ACC112 (cell line): ENCODE measurements around the gene PLA2R1.

ENCODE experiments used
- H2AFZ ChIP-seq: fragments of 200-600 bp; sonication (generic); one replicate; pipeline ENCODE4 v1.6.0; 2017; ENCODE audit warnings: antibody characterized with exemption, low read length; ENCODE audit not compliant: unreplicated experiment
- H3K27ac ChIP-seq: fragments of 200-600 bp; sonication (generic); 2 replicates; pipeline ENCODE4 v1.5.1; 2014; ENCODE audit warnings: low read depth, mild to moderate bottlenecking, antibody characterized with exemption, low read length, moderate library complexity
- H3K27me3 ChIP-seq: fragments of 200-600 bp; sonication (generic); 2 replicates; pipeline ENCODE4 v1.6.1; 2014; ENCODE audit warnings: mild to moderate bottlenecking, antibody characterized with exemption, low read length, moderate library complexity, mixed read lengths; ENCODE audit not compliant: insufficient read depth
- H3K36me3 ChIP-seq: fragments of 200-600 bp; sonication (generic); 2 replicates; pipeline ENCODE4 v1.6.1; 2016; ENCODE audit warnings: mild to moderate bottlenecking, antibody characterized with exemption, low read length, moderate library complexity, mixed read lengths; ENCODE audit not compliant: insufficient read depth
- H3K4me1 ChIP-seq: fragments of 200-600 bp; sonication (generic); one replicate; pipeline ENCODE4 v1.6.1; 2016; ENCODE audit warnings: low read length, mixed read lengths; ENCODE audit not compliant: insufficient read depth, unreplicated experiment, control insufficient read depth
- H3K4me3 ChIP-seq: fragments of 200-600 bp; sonication (generic); 2 replicates; pipeline ENCODE4 v1.5.1; 2014; ENCODE audit warnings: mild to moderate bottlenecking, low read depth, low read length
- H3K79me2 ChIP-seq: fragments of 200-600 bp; sonication (generic); one replicate; pipeline ENCODE4 v1.6.0; 2016; ENCODE audit warnings: low read length; ENCODE audit not compliant: control insufficient read depth, unreplicated experiment, insufficient read depth

The PLA2R1 gene

DNA sequence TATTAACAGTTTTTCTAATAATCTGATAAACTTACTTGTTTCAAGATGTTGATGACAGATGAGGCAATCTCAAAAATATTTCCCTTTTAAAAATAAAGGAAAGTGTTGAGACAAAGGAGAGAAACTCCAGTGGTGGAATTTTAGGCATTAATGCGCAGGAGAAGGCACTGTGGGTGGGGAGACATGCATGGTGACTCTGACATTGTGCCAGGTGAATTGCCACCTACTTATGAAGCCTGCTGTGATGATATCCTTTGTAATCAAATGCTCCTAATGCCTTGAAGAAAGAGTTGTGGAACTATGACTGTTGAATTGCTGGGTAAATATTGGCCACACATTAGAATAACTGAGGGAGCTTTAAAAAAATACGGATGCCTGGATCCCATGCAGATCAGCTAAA lies 101.4 kb downstream of the PLA2R1 start:
- H3K79me2 ChIP-seq = no peaks in the 10 kb centered on the region
- H3K27ac ChIP-seq = peak overlapping the region; percentile 85
- H2AFZ ChIP-seq = no peak overlapping the region
- H3K4me1 ChIP-seq = peaks cover 21% of the 10 kb centered on the region
- peaks cover 8% of the 10 kb centered on the region for H3K36me3 ChIP-seq
- peak overlapping the region; percentile 55 for H3K4me3 ChIP-seq
- H3K27me3 ChIP-seq = no peaks in the 10 kb centered on the region

DNA sequence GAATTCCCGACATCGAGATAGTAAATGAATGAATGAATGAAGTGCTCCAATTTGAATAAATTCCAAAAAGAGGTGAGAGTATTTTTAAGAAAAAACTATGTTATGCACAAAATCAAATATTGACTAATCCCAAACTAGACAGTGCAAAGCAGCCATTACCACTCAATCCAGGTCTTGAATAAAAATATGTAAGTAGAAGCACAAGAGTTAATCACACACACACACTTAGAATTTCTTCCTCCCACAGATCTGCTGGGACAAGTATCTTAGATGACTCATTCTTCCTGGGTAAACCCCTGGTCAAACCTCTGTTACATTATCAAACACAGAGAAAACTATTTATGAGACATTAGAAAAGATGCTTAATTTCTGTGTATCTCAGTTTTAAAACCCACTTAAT lies 102.0 kb downstream of the PLA2R1 start:
- peak overlapping the region; percentile 55 for H3K4me3 ChIP-seq
- H3K27me3 ChIP-seq = no peaks in the 10 kb centered on the region
- H3K4me1 ChIP-seq = peaks cover 21% of the 10 kb centered on the region
- no peaks in the 10 kb centered on the region for H3K79me2 ChIP-seq
- peak overlapping the region; percentile 85 for H3K27ac ChIP-seq
- H2AFZ ChIP-seq = peak overlapping the region; percentile 39
- H3K36me3 ChIP-seq = peaks cover 8% of the 10 kb centered on the region

DNA sequence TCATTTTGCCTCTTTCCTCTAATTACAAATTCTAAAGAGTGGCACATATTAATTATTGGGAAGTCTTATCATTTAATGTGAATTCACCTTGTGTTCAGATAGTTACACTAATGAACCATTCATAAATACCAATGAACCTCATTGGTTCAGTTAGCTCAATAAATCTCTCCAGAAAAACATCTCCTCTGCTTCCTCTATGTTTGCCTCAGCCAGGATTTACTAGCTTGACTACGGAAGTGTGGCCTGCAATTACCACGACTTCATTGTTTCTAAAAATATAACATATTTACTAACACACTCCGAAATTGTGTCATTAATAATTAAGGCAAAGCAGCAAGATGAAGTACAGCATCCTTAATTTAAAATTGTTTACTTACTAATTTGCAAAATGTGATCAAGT lies 103.3 kb downstream of the PLA2R1 start:
- Histone ChIP-seq H3K36me3 (peaks cover 8% of the 10 kb centered on the region), H3K27me3 (no peaks in the 10 kb centered on the region), H3K79me2 (no peaks in the 10 kb centered on the region), H2AFZ (no peak overlapping the region), H3K4me1 (peaks cover 21% of the 10 kb centered on the region), H3K4me3 (no peak overlapping the region), H3K27ac (no peak overlapping the region)

- Histone ChIP-seq H3K36me3 (peaks cover 7% of the 10 kb centered on the region; the same call in 1 of the 2 replicates), H3K27me3 (no peaks in the 10 kb centered on the region), H3K4me1 (no peaks in the 10 kb centered on the region), H2AFZ (no peak overlapping the region), H3K27ac (no peak overlapping the region), H3K79me2 (no peaks in the 10 kb centered on the region), H3K4me3 (no peak overlapping the region)
Observed at GRCh38 chr2:159953136-159953823, 109.1 kb downstream of the PLA2R1 start.

DNA sequence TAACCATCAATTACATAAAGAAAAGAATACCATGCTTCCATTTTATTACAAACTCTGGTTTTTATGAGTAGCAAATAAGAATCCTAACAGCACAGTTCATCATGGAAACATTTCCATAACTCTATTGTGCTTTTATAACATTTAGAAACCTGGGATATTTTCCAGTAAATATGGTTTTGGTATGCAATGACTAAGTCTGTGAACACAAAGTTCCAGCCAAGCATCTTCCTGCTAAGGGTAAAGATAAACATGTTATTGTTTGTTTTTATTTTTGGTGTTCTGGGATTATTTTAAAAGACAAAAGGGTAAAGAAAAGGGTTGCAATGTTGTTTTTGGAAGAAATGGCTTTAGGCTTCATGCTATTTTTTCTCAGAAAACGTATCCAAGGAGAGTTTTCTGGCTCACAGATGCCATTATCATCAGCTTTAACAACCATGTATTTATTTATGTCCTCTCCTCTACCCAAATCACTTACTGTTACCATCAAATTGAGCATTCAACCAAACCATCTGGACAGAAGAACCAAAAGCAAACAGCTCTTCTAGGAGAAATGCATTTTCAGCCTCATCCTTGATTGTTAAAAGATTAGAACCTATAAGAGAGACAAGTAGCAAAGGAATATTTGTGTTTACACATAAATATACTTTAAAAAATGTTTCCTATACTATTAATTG lies 116.0 kb downstream of the PLA2R1 start:
- no peaks in the 10 kb centered on the region for H3K27me3 ChIP-seq
- H3K4me1 ChIP-seq = peaks cover 27% of the 10 kb centered on the region
- H3K36me3 ChIP-seq = 0 out of 2 replicates have a peak, but pooled peaks cover 4% of the 10 kb centered on the region
- H3K79me2 ChIP-seq = no peaks in the 10 kb centered on the region
- H3K4me3 ChIP-seq = no peak overlapping the region; the same call in 1 of the 2 replicates
- H2AFZ ChIP-seq = peak overlapping the region; percentile 15
- peak overlapping the region; percentile 81 for H3K27ac ChIP-seq

DNA sequence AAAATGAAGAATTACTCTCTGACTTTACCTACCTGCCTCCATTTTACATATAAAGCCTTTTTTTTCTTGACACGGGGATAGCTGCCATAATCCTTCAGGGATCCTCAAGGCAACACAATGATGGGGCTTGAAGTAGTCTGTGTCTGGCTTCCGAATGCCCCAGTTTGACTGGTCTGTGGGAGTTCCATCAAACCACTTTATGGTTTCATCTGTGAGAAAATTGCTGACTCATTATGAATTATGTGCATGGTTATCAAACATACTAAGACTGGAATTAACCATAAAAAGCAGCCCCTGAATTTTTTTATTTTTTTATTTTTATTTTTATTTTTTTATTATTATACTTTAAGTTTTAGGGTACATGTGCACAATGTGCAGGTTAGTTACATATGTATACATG lies 117.5 kb downstream of the PLA2R1 start:
- Histone ChIP-seq H3K4me3 (no peak overlapping the region), H3K27me3 (no peaks in the 10 kb centered on the region), H3K36me3 (0 out of 2 replicates have a peak, but pooled peaks cover 4% of the 10 kb centered on the region), H2AFZ (peak overlapping the region; percentile 79), H3K4me1 (peaks cover 27% of the 10 kb centered on the region), H3K79me2 (no peaks in the 10 kb centered on the region), H3K27ac (no peak overlapping the region)

GRCh38 chr2:159942146-159942545 lies 120.3 kb downstream of the PLA2R1 start:
- Histone ChIP-seq H3K36me3 (no peaks in the 10 kb centered on the region), H3K4me1 (peaks cover 20% of the 10 kb centered on the region), H3K79me2 (no peaks in the 10 kb centered on the region), H3K4me3 (no peak overlapping the region), H3K27me3 (no peaks in the 10 kb centered on the region), H3K27ac (no peak overlapping the region), H2AFZ (no peak overlapping the region)

- H3K36me3 ChIP-seq = no peaks in the 10 kb centered on the region
- no peak overlapping the region for H3K4me3 ChIP-seq
- no peaks in the 10 kb centered on the region for H3K79me2 ChIP-seq
- no peak overlapping the region for H2AFZ ChIP-seq
- peaks cover 16% of the 10 kb centered on the region for H3K4me1 ChIP-seq
- H3K27me3 ChIP-seq = no peaks in the 10 kb centered on the region
- H3K27ac ChIP-seq = no peak overlapping the region
Observed at GRCh38 chr2:159941729-159942128, 120.7 kb downstream of the PLA2R1 start.

DNA sequence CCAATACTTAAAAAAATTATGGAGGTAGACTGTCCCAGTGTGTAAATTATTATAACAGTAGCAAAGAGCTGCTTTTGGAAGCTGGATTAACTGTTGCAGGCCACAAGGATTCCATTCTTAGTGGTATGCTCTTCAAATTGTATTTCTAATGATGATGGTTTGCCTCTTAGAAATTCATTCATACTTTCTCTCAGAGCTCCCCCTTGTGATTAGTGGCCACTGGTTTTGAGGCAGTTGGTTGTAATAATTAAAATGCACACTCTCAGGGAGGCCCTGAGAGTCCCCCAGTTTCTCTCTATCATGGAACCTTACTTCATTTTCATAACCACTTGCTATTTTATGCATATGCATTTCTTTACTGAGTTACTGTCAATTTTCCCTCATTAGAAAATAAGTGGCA lies 122.5 kb downstream of the PLA2R1 start:
- no peak overlapping the region for H3K27ac ChIP-seq
- peaks cover 4% of the 10 kb centered on the region for H3K4me1 ChIP-seq
- H3K79me2 ChIP-seq = no peaks in the 10 kb centered on the region
- no peak overlapping the region for H3K4me3 ChIP-seq
- H2AFZ ChIP-seq = no peak overlapping the region
- H3K36me3 ChIP-seq = no peaks in the 10 kb centered on the region
- no peaks in the 10 kb centered on the region for H3K27me3 ChIP-seq

- no peaks in the 10 kb centered on the region for H3K4me1 ChIP-seq
- H3K79me2 ChIP-seq = no peaks in the 10 kb centered on the region
- no peak overlapping the region for H2AFZ ChIP-seq
- no peak overlapping the region for H3K4me3 ChIP-seq
- no peaks in the 10 kb centered on the region for H3K36me3 ChIP-seq
- H3K27me3 ChIP-seq = no peaks in the 10 kb centered on the region
- H3K27ac ChIP-seq = no peak overlapping the region
Observed at GRCh38 chr2:159938395-159938794, 124.0 kb downstream of the PLA2R1 start.

DNA sequence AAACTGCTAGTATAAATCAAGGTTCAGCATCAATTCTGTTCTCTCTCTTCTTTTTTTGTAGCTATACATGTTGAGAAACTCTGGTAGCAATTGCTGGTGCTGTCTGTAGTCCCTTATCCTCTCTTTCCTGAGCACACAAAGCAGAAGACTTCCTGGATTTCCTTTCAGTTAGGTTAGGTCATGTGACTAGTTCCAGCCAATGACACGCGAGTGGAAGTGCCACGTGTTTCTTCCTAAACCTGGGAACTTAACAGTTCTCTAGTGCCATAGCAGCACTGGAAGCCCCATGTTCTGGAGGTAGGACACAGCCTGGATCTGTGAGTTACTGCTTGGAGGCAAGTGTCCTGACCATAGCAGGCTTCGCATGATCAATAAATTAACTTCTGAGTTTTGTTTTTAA lies 125.9 kb downstream of the PLA2R1 start:
- Histone ChIP-seq H3K36me3 (no peaks in the 10 kb centered on the region), H2AFZ (no peak overlapping the region), H3K79me2 (no peaks in the 10 kb centered on the region), H3K4me3 (no peak overlapping the region), H3K27me3 (no peaks in the 10 kb centered on the region), H3K27ac (no peak overlapping the region), H3K4me1 (no peaks in the 10 kb centered on the region)
